Ureter (tissue), 1 donor: ENCODE results near the gene CNTNAP2. TPM values are rescaled to one million over a fixed set of nuclear protein-coding genes. Genes with fewer than 3 reads are reported as not detected.

ENCODE experiments used
- DNase-seq: peaks from one replicate; pipeline ENCODE4 v3.0.0-alpha.2; 2020; ENCODE audit warnings: low spot score
- total RNA-seq: library from RNA; stranded (reverse); gene quantifications from one replicate; pipeline ENCODE4 v1.2.4, GENCODE V29; 2023
- donor health status: DM: yes; HTN: yes; CAD: no.

Gene CNTNAP2
- total RNA-seq, 1 donor from 2014 or later, result 0.21 TPM

DNA sequence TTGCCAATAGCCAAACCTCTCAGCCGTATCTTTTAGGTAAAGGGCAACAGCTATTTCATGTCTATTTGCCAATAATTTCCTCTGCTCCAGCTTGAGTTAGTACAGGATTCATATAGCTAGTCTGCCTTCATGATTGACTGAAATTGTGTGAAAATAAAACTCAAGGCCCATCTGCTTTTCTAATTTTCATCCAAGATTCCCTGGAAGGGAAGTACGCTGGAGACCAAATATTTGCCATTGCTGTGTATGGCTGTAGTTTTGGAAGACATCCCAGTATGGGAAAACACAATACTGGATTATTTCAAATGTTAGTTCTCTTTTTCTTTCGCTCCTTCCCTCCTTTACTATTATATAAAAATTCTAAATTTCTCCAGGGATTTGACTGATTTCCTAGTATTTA, 652.4 kb downstream of the CNTNAP2 start:
- no peak for DNase-seq

GRCh38 chr7:146772601-146773000, 656.0 kb downstream of the CNTNAP2 start:
- no peak for DNase-seq

- DNase-seq, result no peak
These were observed 656.9 kb downstream of the CNTNAP2 start for GRCh38 chr7:146773506-146773905.

DNA sequence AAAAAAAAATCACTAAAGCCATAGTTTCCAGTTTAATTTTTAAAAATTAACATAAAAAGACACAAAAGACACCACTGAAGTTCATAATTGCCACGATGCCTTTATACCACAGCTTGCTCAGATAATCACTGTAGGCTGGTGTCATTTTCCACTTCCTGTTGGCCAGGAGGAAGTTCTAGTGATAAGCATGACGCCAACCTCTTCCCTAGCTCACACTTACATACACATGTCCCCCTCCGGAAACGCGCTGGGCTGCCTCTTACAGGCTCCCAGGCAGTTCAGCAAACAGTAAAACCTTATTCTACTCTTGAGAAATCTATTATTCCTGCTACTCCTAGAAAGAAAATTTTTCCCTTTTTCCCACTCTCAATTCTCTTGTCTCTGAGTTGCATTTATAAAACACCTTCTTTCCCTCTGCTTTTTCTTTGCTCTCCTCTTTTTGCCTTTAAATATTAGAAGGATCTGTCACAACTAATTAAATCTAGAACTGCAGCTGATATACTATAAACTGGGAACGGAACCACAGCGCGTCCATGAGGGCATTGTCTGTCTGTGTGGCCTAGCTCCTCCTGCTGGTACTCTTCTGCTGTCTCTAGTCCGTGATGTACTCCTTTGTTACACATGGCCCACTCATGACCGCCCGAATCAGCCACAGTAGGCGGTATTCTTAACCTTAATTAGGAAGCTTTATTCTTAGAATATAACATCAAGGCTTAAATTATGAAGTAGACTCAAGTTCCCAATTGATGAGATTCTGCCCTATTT, 664.9 kb downstream of the CNTNAP2 start:
- DNase-seq, result no peak

DNA sequence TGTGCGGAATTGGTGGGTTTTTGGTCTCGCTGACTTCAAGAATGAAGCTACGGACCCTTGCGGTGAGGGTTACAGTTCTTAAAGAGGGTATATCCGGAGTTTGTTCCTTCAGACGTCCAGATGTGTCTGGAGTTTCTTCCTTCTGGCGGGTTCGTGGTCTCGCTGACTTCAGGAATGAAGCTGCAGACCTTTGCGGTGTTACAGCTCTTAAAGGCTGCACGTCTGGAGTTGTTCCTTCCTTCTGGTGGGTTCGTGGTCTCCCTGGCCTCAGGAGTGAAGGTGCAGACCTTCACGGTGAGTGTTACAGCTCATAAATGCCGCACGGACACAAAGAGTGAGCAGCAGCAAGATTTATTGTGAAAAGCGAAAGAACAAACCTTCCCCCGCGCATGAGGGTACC, 670.7 kb downstream of the CNTNAP2 start:
- DNase-seq, result no peak

DNA sequence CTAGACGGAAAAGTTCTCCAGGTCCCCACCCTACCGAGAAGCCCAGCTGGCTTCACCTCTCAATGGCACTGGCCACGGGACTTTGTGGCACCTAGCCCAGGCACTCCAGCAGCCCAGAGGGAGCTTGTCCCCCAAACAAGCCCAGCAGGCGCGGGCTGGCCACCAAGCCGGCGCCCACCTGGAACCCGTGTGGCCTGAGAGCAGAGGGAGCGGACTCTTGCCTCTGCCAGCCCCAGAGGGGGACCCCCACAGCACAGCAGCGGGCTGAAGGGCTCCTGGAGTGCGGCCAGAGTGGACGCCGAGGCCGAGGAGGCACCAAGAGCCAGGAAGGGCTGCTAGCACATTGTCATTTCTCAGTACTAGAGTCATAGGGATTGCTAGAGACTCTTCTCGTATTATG, 671.4 kb downstream of the CNTNAP2 start:
- no peak for DNase-seq

DNA sequence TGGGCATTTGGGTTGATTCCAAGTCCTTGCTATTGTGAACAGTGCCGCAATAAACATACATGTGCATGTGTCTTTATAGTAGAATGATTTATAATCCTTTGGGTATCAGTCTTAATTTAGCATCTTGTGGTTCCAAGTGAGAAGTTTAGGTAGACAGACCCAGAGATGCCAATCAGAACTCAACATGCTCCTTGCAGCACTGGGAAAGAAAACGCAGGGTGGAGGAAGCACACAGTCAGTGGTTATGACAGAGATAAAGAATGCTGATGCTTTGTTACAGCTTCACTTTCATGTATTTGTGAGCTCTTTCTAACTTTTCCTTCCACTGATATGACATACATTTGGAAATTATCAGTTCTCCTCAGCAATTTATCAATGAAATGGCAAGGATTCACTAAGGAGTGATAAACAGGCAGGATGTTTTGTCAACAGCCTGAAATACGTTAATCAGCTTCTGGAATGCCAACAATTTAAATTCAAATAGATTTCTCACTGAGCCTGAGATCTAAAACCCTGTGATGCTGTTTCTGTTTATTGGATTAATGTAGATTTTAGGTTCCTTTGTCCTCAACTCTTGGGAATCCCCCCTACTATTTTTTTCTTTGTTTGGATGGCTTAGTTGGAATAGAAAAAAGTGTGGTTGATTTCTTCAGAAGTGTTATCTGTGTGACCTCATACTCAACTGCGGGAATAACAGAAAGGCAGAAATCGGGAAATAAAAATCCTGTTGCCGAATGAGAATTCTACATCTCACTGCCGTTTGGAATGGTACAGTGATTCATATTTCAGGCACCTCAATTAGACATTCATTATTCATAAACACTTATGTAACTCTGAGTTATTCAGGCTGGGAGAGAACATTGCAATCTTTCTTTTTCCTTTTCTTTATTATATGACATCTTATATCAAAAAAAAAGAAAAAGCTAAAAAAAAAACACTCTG, 675.0 kb downstream of the CNTNAP2 start:
- DNase-seq, result no peak

DNA sequence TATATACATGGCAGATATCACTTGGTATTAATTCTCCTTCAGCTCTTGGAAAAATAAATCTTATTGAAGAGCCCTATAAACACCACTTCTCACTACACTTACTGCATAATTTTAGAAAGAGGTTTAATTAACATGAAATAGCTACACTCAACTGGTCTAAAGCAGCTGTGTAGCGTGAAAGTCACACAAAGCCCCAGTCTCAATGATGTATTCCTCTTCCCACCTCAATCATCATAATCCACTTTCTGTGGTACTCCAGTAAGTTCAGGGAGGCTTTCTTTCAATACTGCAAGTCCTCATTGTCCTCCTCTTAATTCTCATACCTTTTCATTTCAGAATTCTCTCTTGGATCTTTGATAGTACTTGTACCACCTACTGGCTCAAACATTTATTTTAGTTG, 688.0 kb downstream of the CNTNAP2 start:
- no peak for DNase-seq

DNA sequence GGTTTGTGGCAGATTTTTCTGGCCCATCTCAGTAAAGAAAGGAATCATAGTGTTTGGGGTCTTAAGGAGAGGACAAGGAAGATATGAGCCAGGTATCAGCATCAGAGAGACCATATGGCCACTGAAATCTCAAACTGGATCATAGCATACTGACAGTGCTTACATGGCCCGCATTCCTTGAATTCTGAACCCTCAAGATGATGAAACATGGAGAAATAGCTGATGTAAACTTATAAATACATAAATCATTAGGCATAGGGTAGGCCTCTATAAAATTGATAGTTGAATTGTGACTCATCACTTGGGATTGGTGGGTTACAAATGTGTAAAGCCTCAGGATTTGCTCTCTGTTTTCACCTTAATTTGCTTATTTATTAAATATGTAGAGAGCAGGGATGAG, 688.5 kb downstream of the CNTNAP2 start:
- DNase-seq, result no peak

DNA sequence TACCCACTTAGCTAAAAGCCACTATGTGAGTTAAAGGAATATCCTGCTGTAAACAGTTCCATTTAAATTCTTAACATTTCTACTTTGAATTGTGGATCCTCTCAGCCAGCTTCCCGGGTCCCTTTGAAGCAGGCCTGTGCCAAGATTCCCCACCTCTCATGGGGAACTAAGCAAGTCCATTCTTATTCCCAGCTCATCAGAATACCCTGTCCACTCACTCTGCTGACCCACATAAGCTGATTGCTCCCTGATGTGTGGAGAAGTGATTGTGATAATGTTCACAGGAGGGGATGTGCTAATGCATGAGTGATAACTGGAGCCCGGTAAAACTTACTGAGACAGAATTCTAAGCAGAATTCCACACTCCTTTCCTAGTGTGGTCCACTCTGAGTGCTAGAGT, 709.7 kb downstream of the CNTNAP2 start:
- DNase-seq, result no peak

DNA sequence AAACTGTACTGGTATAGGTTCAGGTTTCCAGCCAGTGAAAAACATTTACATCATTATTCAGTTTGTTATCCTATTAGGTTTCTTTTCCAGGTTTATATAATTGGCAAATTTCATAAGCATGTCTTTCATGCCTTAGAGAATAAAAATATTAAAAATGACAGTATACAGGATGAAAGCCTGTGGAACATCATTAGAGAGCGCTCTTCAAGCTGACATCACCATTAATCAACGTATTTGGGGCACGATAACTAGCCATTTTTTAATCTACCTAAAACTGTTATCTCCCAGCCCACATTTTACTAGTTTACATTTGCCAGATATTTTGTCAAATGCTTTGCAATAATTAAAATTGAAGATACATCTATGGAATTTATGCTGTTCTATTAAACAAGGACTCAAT, 714.1 kb downstream of the CNTNAP2 start:
- no peak for DNase-seq

GRCh38 chr7:146831875-146832274, 715.3 kb downstream of the CNTNAP2 start:
- DNase-seq, result no peak

- DNase-seq, result no peak
These were observed 727.8 kb downstream of the CNTNAP2 start for GRCh38 chr7:146844405-146844804.

DNA sequence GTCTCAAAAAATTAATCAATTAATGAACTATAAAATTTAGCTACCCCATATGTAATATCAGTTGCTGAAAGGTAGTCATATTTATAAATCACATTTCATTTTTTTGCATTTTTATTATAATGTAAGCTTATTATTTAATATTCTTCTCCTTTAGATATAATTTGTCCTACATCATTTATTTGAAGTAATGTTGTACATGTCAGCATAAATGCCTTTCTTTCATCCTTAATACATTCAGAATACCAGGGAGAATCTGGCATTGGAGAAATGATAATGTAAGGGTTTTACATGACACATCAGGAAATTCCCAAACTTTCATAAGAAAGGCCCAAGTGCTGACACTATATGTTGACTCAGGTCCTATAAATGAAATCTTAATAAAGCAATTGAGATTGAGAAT, 742.1 kb downstream of the CNTNAP2 start:
- no peak for DNase-seq

DNA sequence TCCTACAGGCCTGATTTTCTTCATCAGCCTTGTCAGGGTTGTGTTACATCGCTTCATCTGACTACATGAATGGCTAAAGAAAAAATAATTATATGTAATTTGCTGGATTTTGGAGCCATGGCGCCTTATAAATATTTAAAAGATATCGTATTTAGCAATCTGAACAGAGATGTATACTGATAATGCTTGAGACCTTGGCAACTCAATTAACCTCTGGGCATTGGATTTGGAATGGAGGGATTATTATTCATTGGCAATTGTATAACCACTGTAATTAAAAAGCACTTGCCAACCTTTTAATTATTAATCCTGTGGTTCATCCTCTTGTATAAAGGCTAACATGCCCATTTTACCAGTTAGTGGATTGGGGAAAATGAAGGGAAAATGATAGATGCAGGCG, 745.1 kb downstream of the CNTNAP2 start:
- DNase-seq, result no peak

- no peak for DNase-seq
These were observed 745.8 kb downstream of the CNTNAP2 start for GRCh38 chr7:146862415-146862814.

GRCh38 chr7:146864644-146865043, 748.0 kb downstream of the CNTNAP2 start:
- DNase-seq, result no peak

GRCh38 chr7:146865696-146866095, 749.1 kb downstream of the CNTNAP2 start:
- DNase-seq, result no peak

DNA sequence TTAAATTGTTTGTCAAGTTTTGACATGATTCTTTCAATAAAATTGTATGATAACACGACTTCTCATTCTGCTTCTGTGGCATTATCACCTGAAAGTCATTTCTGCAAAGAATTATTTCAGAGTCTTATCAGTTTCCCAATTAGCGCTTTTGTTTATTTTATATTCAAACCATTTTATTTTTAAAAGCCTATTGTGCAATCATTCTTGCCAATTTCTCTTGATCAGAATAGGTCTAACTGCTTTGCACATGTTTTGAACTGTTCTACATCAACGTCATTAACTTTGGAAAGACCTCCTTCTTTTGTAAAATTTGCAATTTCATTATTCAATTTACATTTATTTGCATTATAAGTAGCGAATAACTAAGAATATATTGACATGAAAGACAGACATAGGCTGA, 758.1 kb downstream of the CNTNAP2 start:
- DNase-seq, result no peak

DNA sequence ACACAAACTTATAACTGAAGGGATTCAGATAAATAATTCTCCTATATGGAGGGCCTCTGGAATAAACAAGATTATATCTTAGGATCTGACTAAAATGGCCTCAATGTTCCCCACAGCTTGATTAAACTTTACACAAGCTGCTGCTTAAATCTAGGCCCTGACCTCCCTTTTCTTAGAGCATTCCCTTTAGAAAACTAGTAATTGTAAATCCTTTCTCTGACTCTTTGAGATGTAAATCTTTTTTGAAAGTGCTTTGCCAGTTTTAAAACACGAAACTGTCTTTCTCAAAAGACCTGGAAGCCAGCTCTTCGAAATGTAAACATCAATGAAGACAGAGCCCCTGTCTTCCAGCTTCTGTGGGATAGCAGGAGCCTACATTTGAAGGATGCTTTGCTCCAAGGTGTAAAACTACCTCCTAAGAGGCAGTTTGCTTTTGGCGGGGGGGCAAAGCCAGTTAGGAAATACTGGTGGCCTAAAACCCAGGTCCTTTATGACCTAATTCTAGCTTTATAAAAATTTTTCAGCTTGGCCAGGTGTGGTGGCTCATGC, 758.7 kb downstream of the CNTNAP2 start:
- DNase-seq, result no peak

GRCh38 chr7:146875981-146876380, 759.4 kb downstream of the CNTNAP2 start:
- DNase-seq, result no peak

GRCh38 chr7:146876411-146876810, 759.8 kb downstream of the CNTNAP2 start:
- DNase-seq, result no peak

DNA sequence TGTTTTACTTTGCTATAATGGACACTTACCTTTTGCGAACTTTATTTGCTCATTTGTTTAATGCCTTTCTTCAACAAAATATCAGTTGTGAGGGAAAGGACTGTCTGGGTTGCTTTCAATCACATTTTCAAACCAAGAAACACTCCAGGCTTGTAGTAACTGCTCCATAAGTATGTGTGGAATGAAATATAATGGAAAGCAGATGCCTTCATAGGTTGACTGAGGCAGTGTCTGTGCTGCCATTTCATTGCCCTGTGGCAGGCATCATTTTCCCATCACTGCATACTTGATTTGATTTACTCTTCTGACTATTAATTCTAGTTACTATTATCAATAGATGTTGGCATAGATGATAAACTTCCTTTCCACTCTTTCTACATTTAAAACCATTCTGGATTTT, 762.3 kb downstream of the CNTNAP2 start:
- DNase-seq, result no peak
